NOMO-1 treated with DMSO at 0.1 percent for 48 hours (cell line): ENCODE measurements around the gene BCAN.
A peak's percentile ranks its signal among the peaks of the same experiment; 100 is the strongest.

Experiments
- DNase-seq: peaks from one replicate; lab custom pipeline; 2025; ENCODE audit not compliant: unreplicated experiment; lab: John Stamatoyannopoulos, UW

Gene BCAN

GRCh38 chr1:156676114-156676819 lies 34.4 kb downstream of the BCAN start:
- DNase-seq: no peak

DNA sequence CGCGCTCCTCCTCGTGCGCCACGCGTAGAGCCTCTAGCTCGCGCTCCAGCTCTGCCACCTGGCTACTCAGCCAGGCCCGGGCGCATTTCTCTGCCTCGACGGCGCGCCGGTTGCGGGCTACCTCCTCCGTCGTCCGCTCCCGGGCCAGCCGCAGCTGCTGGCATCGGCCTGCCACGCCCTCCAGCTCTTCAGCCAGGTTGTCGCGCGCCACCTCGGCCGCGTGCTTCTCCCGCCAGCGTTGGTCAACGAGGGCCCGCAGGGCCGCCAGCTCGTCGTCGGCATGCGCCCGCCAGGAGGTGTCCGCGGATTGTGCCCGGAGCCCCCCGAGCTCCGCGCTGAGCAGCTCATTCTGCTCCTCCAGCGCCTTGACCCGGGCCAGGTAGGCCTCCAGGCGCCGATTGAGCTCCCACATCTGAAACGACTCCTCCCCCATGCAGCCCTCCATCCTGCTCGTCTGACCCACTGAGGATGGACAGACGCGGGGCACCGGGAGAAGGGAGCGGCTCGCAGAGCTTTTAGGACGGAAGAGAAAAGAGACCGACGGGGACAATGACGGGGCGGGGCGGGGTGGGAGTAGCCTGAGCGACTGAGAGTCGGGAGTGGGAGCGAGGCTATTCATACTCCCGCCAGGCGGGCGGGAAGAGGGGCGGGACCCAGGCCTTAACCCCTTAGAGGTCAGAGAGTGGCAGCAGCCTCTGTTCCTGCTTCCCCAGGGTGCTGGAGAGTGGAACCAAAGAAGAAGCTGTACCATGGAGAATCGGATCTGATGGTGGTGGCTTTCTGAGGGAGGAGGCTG lies 35.1 kb downstream of the BCAN start, which contains the start of gene NES:
NES (minus strand) TSS at position 588 of the 796 bp plus-strand sequence; CDS start at position 445, 143 bp downstream.
- DNase-seq: no peak

GRCh38 chr1:156677616-156678596 lies 36.0 kb downstream of the BCAN start:
- DNase-seq: peak; percentile 58

DNA sequence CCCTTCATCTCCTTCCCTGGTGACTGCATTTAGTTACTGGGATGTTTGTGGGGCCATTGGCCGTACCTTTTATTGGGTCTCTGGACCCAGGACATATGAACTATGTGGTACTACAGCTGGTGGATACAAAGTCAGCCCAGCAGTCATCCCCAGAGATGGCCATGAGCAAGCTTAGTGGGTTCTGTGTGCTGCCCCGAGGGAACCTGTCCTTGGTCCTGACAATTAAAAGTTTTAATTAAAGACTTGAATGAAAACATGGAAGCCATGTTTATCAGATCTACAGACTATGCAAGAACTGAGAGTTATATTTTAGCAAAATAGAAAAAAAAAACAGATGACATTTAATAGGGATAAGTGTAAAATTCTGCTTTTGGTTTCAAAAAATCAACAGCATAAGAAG lies 38.1 kb downstream of the BCAN start:
- DNase-seq: no peak

DNA sequence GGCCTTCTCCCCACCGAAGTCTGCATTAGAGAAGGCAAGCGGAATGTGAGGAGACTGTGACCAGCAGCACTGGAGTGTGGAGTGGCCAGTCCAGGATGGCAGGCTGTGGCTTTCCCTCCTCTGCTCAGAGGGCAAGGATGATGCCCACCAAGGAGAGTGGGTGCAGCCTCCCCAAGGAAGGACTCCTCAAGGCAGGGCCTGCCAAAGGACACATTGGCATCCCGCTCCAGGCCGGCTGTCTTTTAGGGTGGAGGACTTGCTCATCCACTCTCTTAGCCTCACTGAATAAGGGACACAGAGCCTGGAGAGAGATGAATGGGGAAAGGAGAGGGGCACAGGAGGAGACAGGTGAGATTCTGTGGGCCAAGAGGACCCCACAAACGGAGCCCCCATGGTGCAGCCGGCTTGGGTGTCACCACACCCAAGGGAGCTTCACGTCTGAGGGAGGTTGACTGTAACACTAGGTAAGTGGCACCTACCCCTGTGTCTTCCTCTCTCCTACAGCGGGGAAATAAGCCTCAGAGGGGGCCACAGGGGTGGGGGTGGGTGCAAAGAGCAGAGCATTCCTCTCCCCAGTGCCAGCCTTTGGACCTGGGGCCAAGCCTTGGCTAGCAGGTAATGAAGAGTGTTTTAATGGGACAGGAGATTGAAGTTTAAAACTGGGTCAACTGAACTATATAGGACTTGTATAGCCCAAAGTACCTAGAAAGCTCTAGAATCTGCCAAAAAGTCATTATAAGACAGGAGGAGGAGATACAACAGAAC lies 39.5 kb downstream of the BCAN start:
- DNase-seq: no peak

DNA sequence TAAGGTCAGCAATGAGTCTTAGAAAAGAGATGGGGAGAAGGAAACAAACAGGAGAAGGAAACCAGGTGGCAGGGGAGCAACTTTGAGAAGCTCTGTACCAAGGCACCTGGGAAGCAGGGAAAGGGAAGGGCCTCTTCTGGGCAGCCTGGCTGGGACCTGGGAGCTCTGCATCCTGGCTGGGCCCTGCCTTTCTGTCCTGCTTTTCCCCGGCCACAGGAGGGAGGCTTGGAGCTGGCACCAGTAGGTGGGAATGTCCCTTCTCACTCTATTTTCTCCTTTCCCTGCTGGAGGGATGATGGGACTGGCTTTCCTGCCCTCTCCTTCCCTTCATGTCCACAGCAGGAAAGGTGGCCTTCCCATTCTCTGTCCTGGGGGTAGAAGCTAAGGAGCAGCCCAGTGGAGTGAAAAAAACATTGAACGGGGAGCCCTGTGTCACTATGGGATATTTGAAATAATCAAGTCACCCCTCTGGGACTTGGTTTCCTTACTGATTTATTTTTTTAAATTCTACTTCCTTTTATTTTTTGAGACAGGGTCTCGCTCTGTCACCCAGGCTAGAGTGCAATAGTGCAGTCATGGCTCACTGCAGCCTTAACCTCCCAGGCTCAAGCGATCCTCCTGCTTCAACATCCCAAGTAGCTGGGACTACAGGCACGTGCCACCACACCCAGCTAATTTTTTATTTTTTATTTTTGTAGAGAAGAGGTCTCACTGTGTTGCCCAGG lies 40.4 kb downstream of the BCAN start:
- DNase-seq: no peak

DNA sequence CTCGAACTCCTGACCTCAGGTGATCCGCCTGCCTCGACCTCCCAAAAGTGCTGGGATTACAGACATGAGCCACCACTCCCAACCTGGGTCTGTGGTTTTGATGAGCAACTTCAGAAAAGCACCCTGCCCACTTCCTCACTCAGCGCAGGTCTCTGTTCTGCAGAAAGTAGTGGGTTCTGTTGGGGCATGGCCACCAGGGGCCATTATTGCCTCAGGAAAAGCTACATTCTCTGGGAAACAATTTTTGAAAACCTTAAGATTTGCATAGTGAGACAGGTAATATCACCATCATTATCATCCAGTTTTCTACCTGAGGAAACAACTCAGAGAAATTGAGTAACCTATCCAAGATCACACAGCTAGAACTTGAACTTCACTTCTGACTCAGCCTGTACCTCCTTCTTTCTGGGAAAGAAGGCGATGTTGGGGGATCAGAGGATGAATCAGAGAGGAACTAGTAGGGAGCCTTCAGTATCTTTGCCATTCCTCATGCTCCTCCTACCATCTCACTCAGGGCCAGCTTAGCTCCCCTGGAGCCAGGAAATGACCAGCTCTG lies 42.4 kb downstream of the BCAN start:
- DNase-seq: no peak

GRCh38 chr1:156689035-156689952 lies 47.4 kb downstream of the BCAN start:
- DNase-seq: peak; percentile 76

DNA sequence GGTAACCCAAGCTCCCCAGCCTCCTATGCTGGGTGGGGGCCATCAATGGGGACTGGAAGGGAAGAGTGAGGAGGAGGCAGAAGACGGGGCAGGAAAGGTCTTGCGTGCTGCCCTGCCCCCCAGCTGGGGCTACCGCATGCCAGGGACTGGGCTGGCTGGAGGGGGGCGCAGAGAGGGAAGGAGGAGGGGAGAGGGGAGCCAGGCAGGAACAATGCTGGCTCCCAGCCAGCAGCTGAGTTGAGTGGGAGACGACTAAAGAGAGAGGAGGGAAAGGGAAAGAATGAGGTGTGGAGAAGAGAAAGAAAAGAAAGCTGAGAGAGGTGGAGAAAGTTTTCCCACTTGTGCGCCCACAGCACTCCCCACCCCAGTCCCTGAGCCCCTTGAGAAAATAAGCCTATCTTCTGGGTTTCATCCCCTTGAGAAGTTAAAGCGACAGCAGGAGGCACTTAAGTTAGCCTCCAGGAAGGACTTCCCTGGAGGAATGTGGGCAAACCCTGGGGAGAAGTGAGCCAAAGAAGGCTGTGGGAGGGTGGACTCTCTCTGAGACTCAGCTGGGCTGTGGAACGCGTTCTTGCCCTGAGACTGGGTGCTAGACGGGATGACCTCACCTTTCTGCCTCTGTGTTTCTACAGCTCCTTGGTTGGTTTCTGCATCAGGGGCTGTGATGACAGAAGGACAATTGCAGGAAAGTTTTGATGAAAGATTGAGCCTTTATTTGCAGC lies 48.2 kb downstream of the BCAN start:
- no peak for DNase-seq

DNA sequence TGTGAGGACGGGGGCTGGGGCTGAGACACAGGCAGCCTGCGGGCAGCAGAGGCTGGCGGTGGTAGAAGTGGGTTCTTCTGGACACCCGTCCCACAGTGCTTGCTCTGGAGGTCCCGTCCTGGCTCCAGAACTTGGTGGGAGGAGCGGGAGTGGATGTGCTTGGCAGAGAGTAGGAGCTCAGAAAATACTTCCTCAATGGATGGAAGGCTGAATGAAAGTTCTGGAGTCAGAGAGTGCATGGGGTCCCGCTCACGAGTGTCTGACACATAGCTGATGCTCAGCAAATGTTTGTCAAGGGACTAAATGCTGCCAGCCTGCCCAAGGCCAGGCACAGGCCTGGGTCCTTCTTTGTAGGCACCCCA lies 48.7 kb downstream of the BCAN start:
- DNase-seq: no peak

DNA sequence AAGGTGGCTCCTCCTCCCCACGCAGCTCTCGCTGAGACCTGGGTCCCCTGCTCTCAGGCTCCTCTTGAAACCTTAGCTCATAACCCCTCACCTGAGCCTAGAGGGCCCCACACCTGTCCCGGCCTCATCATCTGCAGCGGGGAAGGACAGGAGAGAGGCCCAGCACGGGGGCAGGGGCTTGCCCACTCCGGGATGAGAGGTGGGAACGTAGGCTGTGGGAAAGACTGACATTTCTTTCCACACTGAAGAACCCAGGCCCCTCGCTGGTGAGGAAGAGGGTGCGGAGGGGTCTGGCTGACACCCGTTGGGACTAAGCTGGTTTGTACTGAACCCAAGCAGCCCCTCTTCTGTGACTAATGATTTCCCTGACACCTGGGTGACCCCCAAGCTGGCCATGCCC lies 49.3 kb downstream of the BCAN start:
- DNase-seq: no peak

DNA sequence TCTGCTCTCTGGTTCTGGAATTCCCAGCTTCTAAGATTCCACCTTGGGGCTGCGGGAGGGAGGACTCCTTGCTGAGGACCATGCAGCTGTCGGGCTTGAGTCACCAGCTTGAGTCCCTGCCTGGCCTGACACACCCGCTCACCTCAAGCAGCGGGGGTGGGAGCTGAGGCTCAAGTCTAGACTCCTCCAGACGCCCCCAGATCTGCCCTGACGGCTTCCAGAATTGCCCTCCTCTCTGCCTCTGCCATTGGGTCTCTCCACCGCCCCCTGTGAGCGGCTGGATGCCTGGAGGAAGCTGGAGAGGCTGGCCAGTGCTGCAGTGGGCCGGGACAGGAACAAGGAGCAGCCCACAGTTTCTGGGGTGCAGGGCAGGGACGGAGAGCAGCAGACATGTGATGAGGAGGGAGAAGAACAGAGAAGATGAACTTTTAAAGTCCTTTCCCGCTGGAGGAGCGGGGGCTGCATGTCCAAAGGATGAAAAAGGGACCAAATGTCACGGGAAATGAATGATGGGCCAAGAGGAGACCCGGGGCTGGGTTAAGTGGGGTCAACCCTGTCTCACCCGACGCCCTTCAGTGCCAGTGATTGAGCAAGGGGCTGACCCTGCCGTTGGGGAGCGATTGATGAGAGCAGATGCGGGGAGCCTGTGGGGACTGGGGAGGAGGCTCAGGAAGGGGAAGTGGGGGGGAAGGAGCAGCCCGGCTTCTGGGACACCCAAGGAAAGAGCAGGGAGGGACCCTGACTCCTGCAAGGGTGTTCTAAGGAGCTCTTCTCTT lies 49.9 kb downstream of the BCAN start:
- no peak for DNase-seq

- no peak for DNase-seq
Observed at GRCh38 chr1:156692441-156692924, 50.6 kb downstream of the BCAN start.

- no peak for DNase-seq
Observed at GRCh38 chr1:156692925-156693847, 51.3 kb downstream of the BCAN start.

- no peak for DNase-seq
Observed at GRCh38 chr1:156693848-156694689, 52.2 kb downstream of the BCAN start.
